PC-3 (cell line): ENCODE results near the gene AOPEP. TPM values are rescaled to one million over a fixed set of nuclear protein-coding genes. Genes with fewer than 3 reads are reported as not detected.
A peak's percentile ranks its signal among the peaks of the same experiment; 100 is the strongest.

Experiments used
- ATAC-seq: fragments of 200-7000 bp; cut with Tn5 transposase; 2 replicates; pipeline ENCODE4 v1.9.1; 2020; ENCODE audit warnings: mild to moderate bottlenecking, moderate library complexity
- BruUV-seq: library from RNA; stranded (reverse); fragments of 400-500 nt; replicated peaks from 2 replicates; lab custom pipeline; 2021; lab: Mats Ljungman, UMichigan
- CTCF ChIA-PET: fragments of 300-600 bp; sonication (Branson Sonifier 250); formaldehyde crosslinking; loops from one replicate; lab custom pipeline; 2022; ENCODE audit warnings: antibody characterized with exemption; lab: Charles Lee
- POLR2A ChIA-PET: fragments of 300-600 bp; sonication (Branson Sonifier 250); formaldehyde crosslinking; loops from one replicate; lab custom pipeline; 2022; ENCODE audit warnings: antibody characterized with exemption; ENCODE audit not compliant: unreplicated experiment; lab: Charles Lee
- DNase-seq: peaks from one replicate; pipeline ENCODE4 v3.0.0-alpha.2; 2015
- H2AFZ ChIP-seq: fragments of 300-600 bp; sonication (generic); 2 replicates; pipeline ENCODE4 v1.6.0; 2016; ENCODE audit warnings: antibody characterized with exemption, low read length
- H3F3A ChIP-seq: fragments of 300-600 bp; sonication (generic); one replicate; pipeline ENCODE4 v1.6.0; 2017; ENCODE audit warnings: antibody characterized with exemption, low read length, control low read depth, mild to moderate bottlenecking; ENCODE audit not compliant: unreplicated experiment
- H3K27ac ChIP-seq: fragments of 300-600 bp; sonication (generic); 2 replicates; pipeline ENCODE4 v1.5.1; 2016; ENCODE audit warnings: mild to moderate bottlenecking, low read length
- H3K27me3 ChIP-seq: fragments of 300-600 bp; sonication (generic); 2 replicates; pipeline ENCODE4 v1.6.1; 2016; ENCODE audit warnings: low read length, mixed read lengths
- H3K36me3 ChIP-seq: fragments of 300-600 bp; sonication (generic); 2 replicates; pipeline ENCODE4 v1.6.1; 2016; ENCODE audit warnings: low read depth, mixed run types, low read length, mixed read lengths
- H3K4me1 ChIP-seq: fragments of 300-600 bp; sonication (generic); 2 replicates; pipeline ENCODE4 v1.5.1; 2016; ENCODE audit warnings: low read length; ENCODE audit not compliant: insufficient read depth
- H3K4me2 ChIP-seq: fragments of 300-600 bp; sonication (generic); 2 replicates; pipeline ENCODE4 v1.6.0; 2016; ENCODE audit warnings: low read length
- H3K4me3 ChIP-seq: fragments of 300-600 bp; sonication (generic); 2 replicates; pipeline ENCODE4 v1.5.1; 2016; ENCODE audit warnings: mild to moderate bottlenecking, low read length, mixed read lengths
- H3K79me2 ChIP-seq: fragments of 300-600 bp; sonication (generic); 2 replicates; pipeline ENCODE4 v1.6.1; 2017; ENCODE audit warnings: low read length, mixed read lengths
- H3K9ac ChIP-seq: fragments of 300-600 bp; sonication (generic); 2 replicates; pipeline ENCODE4 v1.6.0; 2016; ENCODE audit warnings: mild to moderate bottlenecking, low read length
- H3K9me2 ChIP-seq: fragments of 300-600 bp; sonication (generic); replicated peaks from 2 replicates; pipeline ENCODE4 v1.6.1; 2016; ENCODE audit warnings: mixed run types, low read length, mixed read lengths
- H3K9me3 ChIP-seq: fragments of 300-600 bp; sonication (generic); 2 replicates; pipeline ENCODE4 v1.6.1; 2016; ENCODE audit warnings: low read length, mixed read lengths
- H4K20me1 ChIP-seq: fragments of 300-600 bp; sonication (generic); 2 replicates; pipeline ENCODE4 v1.6.1; 2016; ENCODE audit warnings: low read length, mixed read lengths
- CTCF ChIP-seq: fragments of 300-600 bp; sonication (generic); conservative IDR thresholded peaks from 2 replicates; pipeline ENCODE4 v1.5.1; 2017; ENCODE audit warnings: antibody characterized with exemption, low read depth, mild to moderate bottlenecking, low read length
- EZH2 ChIP-seq: fragments of 300-600 bp; sonication (generic); IDR thresholded peaks from one replicate; pipeline ENCODE4 v1.6.1; 2017; ENCODE audit warnings: antibody characterized with exemption, mild to moderate bottlenecking, low read length; ENCODE audit not compliant: unreplicated experiment
- EZH2phosphoT487 ChIP-seq: fragments of 300-600 bp; sonication (generic); IDR thresholded peaks from 2 replicates; pipeline ENCODE4 v1.6.1; 2018; ENCODE audit warnings: mild to moderate bottlenecking, antibody characterized with exemption, low read length, borderline replicate concordance
- intact Hi-C: fragments of 100-400 bp; cut with micrococcal nuclease; formaldehyde crosslinking; loops from 2 replicates; pipeline ENCODE4 v1.9.0; 2023
- total RNA-seq: library from RNA; depleted of rRNA; stranded (reverse); fragments of >200 nt; gene quantifications from 2 replicates; pipeline ENCODE4 v1.2.3, GENCODE V29; 2014

Gene AOPEP
- total RNA-seq, 1 experiment from 2014 or later = 23.1 TPM

- no peaks in the 10 kb centered on the region for H3K79me2 ChIP-seq
- no peaks in the 10 kb centered on the region for H3K9me3 ChIP-seq
- no peak overlapping the region for H2AFZ ChIP-seq
- no peaks in the 10 kb centered on the region for H3K27me3 ChIP-seq
- TF ChIP-seq EZH2phosphoT487 = no peak
- no peak for TF ChIP-seq EZH2
- TF ChIP-seq CTCF = no peak
- no peaks in the 10 kb centered on the region for H4K20me1 ChIP-seq
- DNase-seq = no peak
- no peak overlapping the region for H3K9ac ChIP-seq
- no peaks in the 10 kb centered on the region for H3K36me3 ChIP-seq
- CTCF ChIA-PET = no interaction called here
- ATAC-seq = no peak
- no TSS peak for BruUV-seq
- no peak overlapping the region for H3K4me2 ChIP-seq
- POLR2A ChIA-PET = no interaction called here
- no peak overlapping the region for H3K4me3 ChIP-seq
- H3K4me1 ChIP-seq = peaks cover 33% of the 10 kb centered on the region
- intact Hi-C loops = no loop called here
- H3K9me2 ChIP-seq = no peaks in the 10 kb centered on the region
- H3K27ac ChIP-seq = no peak overlapping the region
- no peaks in the 10 kb centered on the region for H3F3A ChIP-seq
Measured at GRCh38 chr9:95098391-95098921, 372.0 kb downstream of the AOPEP start.

- H3K4me3 ChIP-seq = no peak overlapping the region
- H3K9ac ChIP-seq = peak overlapping the region; percentile 38
- peak overlapping the region; percentile 36; the same call in 1 of the 2 replicates for H3K4me2 ChIP-seq
- intact Hi-C loops = no loop called here
- H3K27ac ChIP-seq = peak overlapping the region; percentile 94
- no peaks in the 10 kb centered on the region for H3K36me3 ChIP-seq
- no peak overlapping the region for H2AFZ ChIP-seq
- POLR2A ChIA-PET = no interaction called here
- DNase-seq (no peak), ATAC-seq (no peak)
- CTCF ChIA-PET = interaction anchor here (0.6 kb wide), 1 partner anchor 16 kb away, joined by 4 read pairs; no protein-coding TSS in a partner anchor
- no TSS peak for BruUV-seq
- TF ChIP-seq EZH2phosphoT487 = no peak
- no peak for TF ChIP-seq EZH2
- no peak for TF ChIP-seq CTCF
- H3K27me3 ChIP-seq = no peaks in the 10 kb centered on the region
- peaks cover 31% of the 10 kb centered on the region for H3K4me1 ChIP-seq
- H3K9me3 ChIP-seq = no peaks in the 10 kb centered on the region
- no peaks in the 10 kb centered on the region for H3K9me2 ChIP-seq
- H4K20me1 ChIP-seq = no peaks in the 10 kb centered on the region
- no peaks in the 10 kb centered on the region for H3K79me2 ChIP-seq
- H3F3A ChIP-seq = no peaks in the 10 kb centered on the region
Measured at GRCh38 chr9:95099321-95100070, 373.0 kb downstream of the AOPEP start.
